GM18526 (cell line): ENCODE measurements around the gene SYNJ1.

Experiments
- POLR2A ChIP-seq: IDR thresholded peaks from 3 replicates; pipeline ENCODE4 v1.6.1; 2011; ENCODE audit not compliant: insufficient read length; ENCODE audit errors: extremely low read depth

SYNJ1 gene

GRCh38 chr21:32705139-32705538 is 22.7 kb downstream of the SYNJ1 start:
- TF ChIP-seq POLR2A, result no peak

GRCh38 chr21:32702702-32703101 is 25.1 kb downstream of the SYNJ1 start:
- TF ChIP-seq POLR2A, result no peak

GRCh38 chr21:32698971-32699693 is 28.7 kb downstream of the SYNJ1 start:
- TF ChIP-seq POLR2A, result no peak

- no peak for TF ChIP-seq POLR2A
Observed at GRCh38 chr21:32698286-32698685, 29.5 kb downstream of the SYNJ1 start.

GRCh38 chr21:32693581-32693980 is 34.2 kb downstream of the SYNJ1 start:
- no peak for TF ChIP-seq POLR2A

GRCh38 chr21:32690085-32690484 is 37.7 kb downstream of the SYNJ1 start:
- TF ChIP-seq POLR2A, result no peak

- no peak for TF ChIP-seq POLR2A
Observed at GRCh38 chr21:32687643-32688345, 40.0 kb downstream of the SYNJ1 start.

GRCh38 chr21:32682696-32683474 is 44.9 kb downstream of the SYNJ1 start:
- TF ChIP-seq POLR2A, result no peak

- no peak for TF ChIP-seq POLR2A
Observed at GRCh38 chr21:32674731-32675130, 53.1 kb downstream of the SYNJ1 start.

- no peak for TF ChIP-seq POLR2A
Observed at GRCh38 chr21:32674038-32674437, 53.8 kb downstream of the SYNJ1 start.

GRCh38 chr21:32666258-32666657 is 61.6 kb downstream of the SYNJ1 start:
- TF ChIP-seq POLR2A, result no peak

- TF ChIP-seq POLR2A, result no peak
Observed at GRCh38 chr21:32658524-32658923, 69.3 kb downstream of the SYNJ1 start.

- TF ChIP-seq POLR2A, result no peak
Observed at GRCh38 chr21:32653326-32653901, 74.4 kb downstream of the SYNJ1 start.

GRCh38 chr21:32648165-32648564 is 79.6 kb downstream of the SYNJ1 start:
- no peak for TF ChIP-seq POLR2A
